GM10847 (cell line): ENCODE measurements around the gene LRRC8E.

Source experiments
- POLR2A ChIP-seq: IDR thresholded peaks from 2 replicates; pipeline ENCODE4 v1.6.1; 2011; ENCODE audit not compliant: insufficient read length; ENCODE audit errors: extremely low read depth

Gene LRRC8E

GRCh38 chr19:7923295-7924191, 35.2 kb downstream of the LRRC8E start:
- no peak for TF ChIP-seq POLR2A

GRCh38 chr19:7924241-7924640, 35.9 kb downstream of the LRRC8E start:
- TF ChIP-seq POLR2A: no peak

GRCh38 chr19:7924651-7925170, 36.4 kb downstream of the LRRC8E start:
- no peak for TF ChIP-seq POLR2A

GRCh38 chr19:7925171-7925851, 37.0 kb downstream of the LRRC8E start:
- TF ChIP-seq POLR2A: no peak

- TF ChIP-seq POLR2A: no peak
These were observed 37.9 kb downstream of the LRRC8E start, which contains the start of gene CTXN1 for GRCh38 chr19:7926021-7926726. Gene CTXN1, minus strand, starts transcription at chr19:7926135. Its CDS starts 597 bp downstream, at chr19:7925538.

- TF ChIP-seq POLR2A: no peak
These were observed 38.7 kb downstream of the LRRC8E start for GRCh38 chr19:7926727-7927604.

- no peak for TF ChIP-seq POLR2A
These were observed 39.5 kb downstream of the LRRC8E start for GRCh38 chr19:7927605-7928333.

GRCh38 chr19:7928334-7928706, 40.0 kb downstream of the LRRC8E start:
- TF ChIP-seq POLR2A: no peak

- TF ChIP-seq POLR2A: no peak
These were observed 40.7 kb downstream of the LRRC8E start for GRCh38 chr19:7928741-7929701.

- TF ChIP-seq POLR2A: no peak
These were observed 42.5 kb downstream of the LRRC8E start for GRCh38 chr19:7930765-7931164.

GRCh38 chr19:7931221-7932061, 43.1 kb downstream of the LRRC8E start:
- no peak for TF ChIP-seq POLR2A
